Stimulated activated effector memory CD8-positive, alpha-beta T cell treated with anti-CD3 and anti-CD28 coated beads, Interleukin-12 subunit alpha, Interleukin-12 subunit beta, amount 100 ng/mL, for 72 hours (primary cell): ENCODE results near the gene CBL.
A peak's percentile ranks its signal among the peaks of the same experiment; 100 is the strongest.

Source experiments
- ATAC-seq: fragments of 150-1000 bp; cut with Tn5 transposase; 2 replicates; pipeline ENCODE4 v1.10.0; 2021
- DNase-seq, 2 donors: peaks; one replicate each; pipeline ENCODE4 v3.0.0; 2021 to 2022; ENCODE audit warnings: low spot score in 2 of 2
- H3K27ac Mint-ChIP-seq: one replicate; pipeline ENCODE4 v1.8.0; 2022; ENCODE audit warnings: mild to moderate bottlenecking, mixed read lengths
- H3K36me3 Mint-ChIP-seq: one replicate; pipeline ENCODE4 v1.8.0; 2022; ENCODE audit warnings: mild to moderate bottlenecking, mixed read lengths
- H3K4me1 Mint-ChIP-seq: one replicate; pipeline ENCODE4 v1.8.0; 2022; ENCODE audit warnings: mixed read lengths
- H3K4me3 Mint-ChIP-seq: one replicate; pipeline ENCODE4 v1.8.0; 2022; ENCODE audit warnings: mild to moderate bottlenecking, mixed read lengths
- H3K9me3 Mint-ChIP-seq: one replicate; pipeline ENCODE4 v1.8.0; 2022; ENCODE audit warnings: mixed read lengths

The CBL gene

DNA sequence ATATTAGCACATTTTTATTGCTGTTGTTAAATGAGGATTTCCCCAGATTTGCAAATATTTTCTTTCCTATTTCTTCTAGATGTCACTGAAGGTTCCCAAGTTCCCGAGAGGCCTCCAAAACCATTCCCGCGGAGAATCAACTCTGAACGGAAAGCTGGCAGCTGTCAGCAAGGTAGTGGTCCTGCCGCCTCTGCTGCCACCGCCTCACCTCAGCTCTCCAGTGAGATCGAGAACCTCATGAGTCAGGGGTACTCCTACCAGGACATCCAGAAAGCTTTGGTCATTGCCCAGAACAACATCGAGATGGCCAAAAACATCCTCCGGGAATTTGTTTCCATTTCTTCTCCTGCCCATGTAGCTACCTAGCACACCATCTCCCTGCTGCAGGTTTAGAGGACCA lies 93.3 kb downstream of the CBL start:
- H3K27ac Mint-ChIP-seq, result no peak overlapping the region
- ATAC-seq (no peak), DNase-seq (no peak)
- no peaks in the 10 kb centered on the region for H3K9me3 Mint-ChIP-seq
- H3K36me3 Mint-ChIP-seq, result peaks cover 95% of the 10 kb centered on the region
- H3K4me3 Mint-ChIP-seq, result no peak overlapping the region
- no peaks in the 10 kb centered on the region for H3K4me1 Mint-ChIP-seq

DNA sequence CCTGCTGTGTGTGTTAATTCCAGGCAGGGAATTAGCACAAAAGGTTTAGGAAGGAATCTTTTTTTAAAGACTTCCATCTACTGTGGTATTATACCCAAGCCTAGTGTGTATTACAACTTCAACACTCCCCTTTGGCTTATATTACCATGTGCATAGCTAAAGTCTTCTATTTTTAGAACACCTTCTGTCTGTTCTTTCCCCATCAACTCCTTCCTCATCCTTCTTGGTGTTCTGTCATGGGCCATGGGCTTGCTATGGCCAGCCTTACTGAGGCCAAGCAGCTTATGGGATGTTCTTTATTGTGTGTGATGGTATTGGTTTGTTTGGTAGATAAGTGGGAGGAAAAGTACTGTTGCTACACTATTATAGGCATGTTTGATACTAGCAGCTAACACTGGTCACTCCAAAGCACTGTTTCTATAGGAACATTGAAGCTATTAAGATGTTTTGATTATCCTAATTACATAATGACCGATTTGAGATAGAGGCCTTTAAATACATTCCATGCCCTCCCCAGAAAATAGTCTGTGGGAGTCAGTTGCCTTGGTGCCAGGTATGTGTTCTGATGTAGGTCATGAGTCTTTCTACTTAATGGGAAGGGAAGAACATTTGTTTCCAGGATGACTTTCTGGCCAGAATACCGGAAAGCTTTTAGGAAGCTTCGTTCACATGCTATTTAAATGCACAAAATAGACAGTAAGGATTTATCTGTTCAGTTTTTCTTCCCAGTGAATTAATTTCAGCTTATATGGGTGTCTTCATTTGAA lies 94.2 kb downstream of the CBL start:
- no peaks in the 10 kb centered on the region for H3K9me3 Mint-ChIP-seq
- peaks cover 5% of the 10 kb centered on the region for H3K4me1 Mint-ChIP-seq
- H3K4me3 Mint-ChIP-seq, result no peak overlapping the region
- H3K27ac Mint-ChIP-seq, result no peak overlapping the region
- peaks cover 92% of the 10 kb centered on the region for H3K36me3 Mint-ChIP-seq
- no peak for DNase-seq
- no peak for ATAC-seq

DNA sequence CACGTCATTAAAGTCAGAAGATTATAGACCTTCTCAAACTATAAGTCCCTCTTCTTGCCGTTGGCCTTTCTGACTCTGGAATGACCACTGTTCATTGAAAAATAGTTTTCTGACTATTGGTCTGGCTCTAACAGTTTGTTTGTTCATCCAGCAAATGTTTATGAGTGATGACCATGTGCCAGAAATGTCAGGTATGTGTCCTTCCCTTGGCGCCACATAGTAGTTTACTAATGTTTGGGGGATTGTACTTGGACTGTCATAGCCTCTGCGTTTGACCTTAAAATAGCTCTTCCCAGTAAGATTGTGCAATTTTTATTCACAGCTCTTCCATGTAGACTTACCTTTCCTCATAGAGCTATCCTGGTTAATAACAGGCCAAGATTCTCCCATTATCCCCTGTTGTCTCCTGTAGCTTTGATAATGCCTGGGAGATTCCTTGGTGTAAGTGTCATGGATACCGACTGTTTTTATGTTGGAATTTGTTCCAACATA lies 97.1 kb downstream of the CBL start:
- DNase-seq, result no peak
- Mint-ChIP-seq H3K9me3 (no peaks in the 10 kb centered on the region), H3K27ac (no peak overlapping the region), H3K4me1 (peaks cover 18% of the 10 kb centered on the region), H3K4me3 (no peak overlapping the region), H3K36me3 (peaks cover 73% of the 10 kb centered on the region)
- ATAC-seq, result no peak

DNA sequence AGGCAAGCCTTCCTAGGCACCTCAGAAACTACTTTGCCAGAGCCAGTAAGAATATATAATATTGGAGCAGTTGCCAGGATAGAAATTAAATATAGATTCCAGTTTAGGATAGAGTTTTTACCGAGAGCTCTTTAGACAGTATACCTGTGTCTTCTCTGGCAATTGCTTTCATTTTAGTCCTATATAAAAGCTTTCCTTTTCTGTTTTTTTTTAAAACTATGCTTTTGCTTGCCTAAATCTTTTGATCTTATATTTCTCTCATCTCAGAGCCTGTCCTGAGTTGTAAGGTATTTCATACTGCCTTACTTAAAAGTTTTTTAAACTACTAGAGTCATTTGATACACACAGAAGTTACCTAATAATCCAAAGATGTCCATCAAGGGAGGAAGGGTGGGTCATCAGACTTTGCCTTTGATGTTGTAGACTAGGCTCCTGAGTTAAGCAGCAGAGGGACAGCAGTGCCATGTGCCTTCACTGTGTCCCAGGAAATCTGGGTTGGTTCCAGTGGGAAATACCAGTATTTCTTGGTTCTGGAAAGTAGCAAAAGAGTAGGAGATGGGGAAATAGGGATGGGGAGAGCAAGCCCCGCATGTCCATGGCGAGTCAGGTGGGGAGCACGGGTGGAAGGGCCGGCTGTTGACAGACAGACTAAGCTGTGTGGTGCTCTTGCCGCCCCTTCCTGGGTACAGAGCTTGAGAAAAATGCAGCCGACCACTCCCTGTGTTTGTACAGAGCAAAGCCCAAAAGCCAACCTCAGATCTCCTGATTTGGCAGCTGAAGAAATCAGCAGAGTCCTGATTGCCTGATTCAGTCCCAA lies 99.6 kb downstream of the CBL start:
- peaks cover 18% of the 10 kb centered on the region for H3K4me1 Mint-ChIP-seq
- no peak overlapping the region for H3K4me3 Mint-ChIP-seq
- ATAC-seq (no peak), DNase-seq (no peak)
- peak overlapping the region; percentile 56 for H3K27ac Mint-ChIP-seq
- no peaks in the 10 kb centered on the region for H3K9me3 Mint-ChIP-seq
- peaks cover 58% of the 10 kb centered on the region for H3K36me3 Mint-ChIP-seq

DNA sequence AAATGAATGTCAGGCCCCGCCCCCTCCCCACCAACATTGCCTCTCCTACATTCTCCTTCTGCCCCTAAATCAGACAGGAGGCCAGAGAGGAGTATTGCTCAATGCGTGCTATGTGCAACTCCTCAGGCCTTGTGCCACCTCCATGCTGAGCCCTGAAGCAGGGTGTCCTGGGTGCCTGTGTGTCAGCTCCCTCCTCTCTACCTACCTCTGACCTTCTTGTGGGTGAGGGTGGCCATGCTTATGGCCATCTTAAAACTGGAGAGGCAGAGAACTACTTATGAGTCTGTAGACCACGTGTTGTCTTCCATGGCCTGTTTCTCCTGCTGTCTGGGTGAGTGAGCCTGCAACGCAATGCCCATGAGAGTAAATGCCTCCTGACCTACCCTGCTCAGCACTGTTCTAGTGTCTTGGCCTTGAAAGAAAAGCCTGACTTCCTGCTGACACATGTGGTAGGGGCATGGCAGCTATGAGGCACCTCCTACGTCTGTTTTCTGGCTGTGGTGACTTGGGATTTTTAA lies 100.3 kb downstream of the CBL start:
- DNase-seq, result no peak
- H3K4me1 Mint-ChIP-seq, result peaks cover 18% of the 10 kb centered on the region
- ATAC-seq, result peak; percentile 85
- no peak overlapping the region for H3K4me3 Mint-ChIP-seq
- no peaks in the 10 kb centered on the region for H3K9me3 Mint-ChIP-seq
- H3K27ac Mint-ChIP-seq, result peak overlapping the region; percentile 51
- peaks cover 56% of the 10 kb centered on the region for H3K36me3 Mint-ChIP-seq

DNA sequence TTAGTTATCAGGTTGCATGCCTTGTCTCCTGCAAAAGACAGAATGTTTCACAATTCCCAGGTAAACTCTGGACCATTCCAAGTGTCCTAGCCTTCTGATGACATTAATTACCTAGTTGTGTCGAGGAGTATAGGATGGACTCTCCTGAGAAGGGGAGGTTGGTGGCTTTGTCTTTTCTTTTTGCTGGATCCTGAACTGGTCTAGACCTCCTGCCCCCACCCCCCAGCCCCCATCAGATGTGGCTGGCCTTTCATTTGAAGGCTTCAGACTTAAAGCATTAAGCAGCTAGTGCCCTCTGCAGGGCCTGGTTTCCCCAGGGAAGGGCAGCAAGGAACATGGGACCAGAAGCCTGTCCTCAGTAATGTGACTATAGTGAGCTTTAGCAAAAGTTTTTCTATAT lies 101.1 kb downstream of the CBL start:
- H3K4me1 Mint-ChIP-seq, result peaks cover 18% of the 10 kb centered on the region

DNA sequence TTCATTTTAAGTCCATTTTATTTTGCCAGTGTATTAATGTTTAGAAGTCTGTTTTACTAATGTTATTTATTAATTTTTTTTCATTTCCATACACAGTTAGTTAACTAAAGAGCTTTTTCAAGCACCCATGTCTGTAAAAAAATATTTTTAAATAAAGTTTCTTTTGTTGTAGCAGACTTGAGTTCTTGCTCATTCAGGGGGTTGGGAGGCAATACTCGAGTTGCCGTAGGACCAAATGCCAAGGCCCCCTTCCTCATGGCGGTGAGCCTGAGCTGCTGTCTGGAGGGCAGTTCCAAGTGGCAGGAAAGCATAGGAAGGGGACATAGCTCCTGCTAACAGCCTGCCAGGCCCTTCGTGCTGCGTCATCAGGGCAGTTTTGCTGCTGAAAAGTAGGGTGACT lies 101.8 kb downstream of the CBL start:
- Mint-ChIP-seq H3K36me3 (peaks cover 46% of the 10 kb centered on the region), H3K4me1 (peaks cover 18% of the 10 kb centered on the region), H3K9me3 (no peaks in the 10 kb centered on the region), H3K4me3 (no peak overlapping the region), H3K27ac (no peak overlapping the region)
- DNase-seq (no peak), ATAC-seq (no peak)

More for the DNA sequence above, 101.1 kb downstream of the CBL start:
- no peak overlapping the region for H3K27ac Mint-ChIP-seq
- H3K36me3 Mint-ChIP-seq, result peaks cover 49% of the 10 kb centered on the region
- no peak overlapping the region for H3K4me3 Mint-ChIP-seq
- H3K9me3 Mint-ChIP-seq, result no peaks in the 10 kb centered on the region
- no peak for DNase-seq
- no peak for ATAC-seq

DNA sequence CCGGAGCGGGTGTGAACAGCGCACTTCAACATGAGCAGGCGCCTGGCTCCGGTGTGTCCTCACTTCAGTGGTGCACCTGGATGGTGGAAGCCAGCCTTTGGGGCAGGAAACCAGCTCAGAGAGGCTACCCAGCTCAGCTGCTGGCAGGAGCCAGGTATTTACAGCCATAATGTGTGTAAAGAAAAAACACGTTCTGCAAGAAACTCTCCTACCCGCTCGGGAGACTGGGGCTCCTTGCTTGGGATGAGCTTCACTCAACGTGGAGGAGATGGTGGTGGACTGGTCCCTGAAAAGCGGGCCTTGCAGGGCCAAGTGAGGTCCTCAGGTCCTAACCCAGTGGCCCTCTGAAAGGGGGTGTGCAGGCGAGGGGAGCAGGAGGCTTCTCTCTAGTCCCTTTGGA lies 103.3 kb downstream of the CBL start:
- no peaks in the 10 kb centered on the region for H3K9me3 Mint-ChIP-seq
- peaks cover 31% of the 10 kb centered on the region for H3K36me3 Mint-ChIP-seq
- DNase-seq, result no peak
- ATAC-seq, result no peak
- peak overlapping the region; percentile 57 for H3K27ac Mint-ChIP-seq
- peaks cover 18% of the 10 kb centered on the region for H3K4me1 Mint-ChIP-seq
- no peak overlapping the region for H3K4me3 Mint-ChIP-seq

DNA sequence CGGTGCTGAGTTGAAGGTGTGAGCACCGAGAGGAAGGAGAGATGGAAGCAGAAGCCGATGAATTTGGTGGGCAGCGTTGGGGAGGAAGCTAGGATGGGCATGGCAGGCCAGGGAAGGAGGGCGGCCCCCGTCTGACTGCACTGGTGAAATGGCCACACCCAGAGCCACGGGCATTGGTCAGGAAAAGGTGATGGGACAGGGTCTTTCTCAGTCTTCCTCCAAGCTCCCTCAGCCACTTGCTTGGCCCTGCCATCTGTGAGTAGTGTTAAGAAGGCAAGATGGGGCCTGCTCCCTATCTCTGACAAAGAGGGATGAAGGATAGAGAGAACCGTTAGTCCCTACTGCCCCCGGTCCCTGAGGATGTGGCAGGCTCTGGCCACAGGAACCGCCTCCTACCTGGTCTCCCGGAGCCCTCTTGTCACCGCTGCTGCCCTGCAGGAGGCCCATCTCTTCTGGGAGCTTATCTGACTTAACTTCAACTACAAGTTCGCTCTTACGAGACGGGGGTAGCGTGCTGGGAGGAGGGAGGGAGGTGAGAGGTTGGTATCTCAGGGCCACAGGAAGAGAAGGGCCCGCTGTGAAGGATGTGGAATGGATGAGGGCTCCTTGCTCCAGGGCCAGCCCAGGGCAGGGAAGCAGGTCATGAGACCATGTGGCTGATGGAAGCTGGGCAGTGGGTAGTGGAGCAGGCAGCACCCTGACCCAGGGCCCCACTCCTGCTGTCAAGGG lies 104.0 kb downstream of the CBL start:
- Mint-ChIP-seq H3K9me3 (no peaks in the 10 kb centered on the region), H3K36me3 (peaks cover 24% of the 10 kb centered on the region), H3K27ac (peak overlapping the region; percentile 57), H3K4me3 (no peak overlapping the region), H3K4me1 (peaks cover 21% of the 10 kb centered on the region)
- ATAC-seq (no peak), DNase-seq (no peak)

DNA sequence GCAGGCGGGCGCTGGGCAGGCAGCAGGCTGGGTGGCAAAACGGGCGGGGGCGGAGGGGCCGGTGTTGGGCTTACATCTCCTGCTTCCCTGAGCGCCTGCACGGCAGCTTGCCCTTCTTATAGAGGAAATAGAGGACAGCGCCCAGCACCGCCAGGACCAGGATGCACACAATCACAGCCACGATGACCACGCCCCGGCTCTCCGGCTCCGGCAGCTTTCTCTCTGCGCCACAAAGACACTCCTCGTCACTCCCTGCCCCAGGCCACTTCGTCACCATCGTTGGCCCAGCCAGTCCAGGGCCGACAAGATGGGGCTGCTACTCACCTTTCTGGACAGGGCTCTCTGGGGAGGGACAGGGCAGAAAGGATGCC lies 104.5 kb downstream of the CBL start:
- Mint-ChIP-seq H3K36me3 (peaks cover 24% of the 10 kb centered on the region), H3K4me1 (peaks cover 22% of the 10 kb centered on the region), H3K9me3 (no peaks in the 10 kb centered on the region), H3K4me3 (no peak overlapping the region), H3K27ac (no peak overlapping the region)
- ATAC-seq (no peak), DNase-seq (no peak)

DNA sequence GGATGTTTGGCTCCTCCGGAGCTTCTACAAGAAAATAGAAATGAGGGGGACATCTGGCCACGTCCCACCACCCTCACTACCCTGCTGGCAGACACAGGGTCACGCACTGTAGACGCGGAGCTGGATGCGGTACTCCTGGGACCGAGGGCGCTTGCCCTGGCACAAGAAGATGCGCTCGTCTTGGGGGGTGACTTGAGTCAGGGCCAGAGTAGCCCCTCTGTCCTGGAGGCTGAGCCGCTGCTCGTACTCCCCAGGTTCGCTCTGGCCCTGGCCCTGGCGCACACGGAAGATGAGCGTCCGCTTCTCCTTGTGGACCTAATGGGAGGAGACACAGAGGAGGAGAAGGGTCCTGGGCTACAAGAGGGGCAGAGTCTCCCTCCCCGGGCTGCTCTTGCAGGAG lies 108.6 kb downstream of the CBL start:
- Mint-ChIP-seq H3K4me3 (peak overlapping the region; percentile 77), H3K27ac (no peak overlapping the region), H3K4me1 (peaks cover 32% of the 10 kb centered on the region), H3K36me3 (peaks cover 16% of the 10 kb centered on the region), H3K9me3 (no peaks in the 10 kb centered on the region)
- no peak for ATAC-seq
- DNase-seq, result no peak

DNA sequence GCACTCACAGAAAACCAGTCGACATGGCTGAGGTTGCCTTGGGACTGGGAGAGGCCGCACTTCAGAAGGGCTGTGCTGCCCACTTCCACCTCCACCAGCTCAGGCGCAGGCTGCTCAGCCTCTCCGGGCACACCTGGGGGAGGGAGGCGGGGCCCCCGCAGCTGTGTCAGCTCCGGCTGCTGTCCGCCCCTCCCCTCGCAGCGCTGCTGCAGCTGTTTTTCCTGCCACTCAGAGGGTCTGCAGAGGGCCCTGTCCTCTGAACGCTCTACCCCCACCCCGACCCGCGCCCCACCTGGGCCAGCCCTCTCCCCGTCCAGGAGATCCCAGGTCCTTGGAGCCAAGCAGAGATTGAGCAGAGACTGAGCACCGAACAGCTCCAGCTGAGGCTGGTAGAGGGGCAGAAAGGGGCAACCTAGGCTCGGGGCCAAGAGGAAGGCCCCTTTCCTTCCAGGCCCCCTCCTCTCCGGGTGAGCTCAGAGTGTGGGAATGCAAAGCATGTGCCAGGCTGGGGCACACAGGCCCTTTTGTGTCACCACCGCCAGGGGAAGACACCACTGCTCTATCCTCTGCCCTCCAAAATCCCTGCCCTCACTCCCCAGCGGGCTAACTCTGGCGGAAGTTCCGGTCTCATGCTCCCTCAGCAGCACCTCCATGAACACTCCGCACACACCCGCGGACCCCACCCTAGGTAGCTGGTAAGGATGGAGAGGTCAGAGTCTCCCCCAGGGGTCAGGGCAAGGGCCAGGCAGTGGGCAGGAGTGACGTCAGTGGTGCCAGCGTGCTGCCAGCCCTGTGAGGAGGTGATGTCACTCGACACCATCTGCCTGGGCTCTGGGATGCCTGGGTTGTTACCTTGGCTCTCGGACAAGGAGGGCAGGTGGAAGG lies 109.2 kb downstream of the CBL start:
- Mint-ChIP-seq H3K4me3 (peak overlapping the region; percentile 77), H3K4me1 (peaks cover 35% of the 10 kb centered on the region), H3K27ac (peak overlapping the region; percentile 73), H3K36me3 (peaks cover 16% of the 10 kb centered on the region), H3K9me3 (no peaks in the 10 kb centered on the region)
- DNase-seq, result no peak
- peak; percentile 62 for ATAC-seq

DNA sequence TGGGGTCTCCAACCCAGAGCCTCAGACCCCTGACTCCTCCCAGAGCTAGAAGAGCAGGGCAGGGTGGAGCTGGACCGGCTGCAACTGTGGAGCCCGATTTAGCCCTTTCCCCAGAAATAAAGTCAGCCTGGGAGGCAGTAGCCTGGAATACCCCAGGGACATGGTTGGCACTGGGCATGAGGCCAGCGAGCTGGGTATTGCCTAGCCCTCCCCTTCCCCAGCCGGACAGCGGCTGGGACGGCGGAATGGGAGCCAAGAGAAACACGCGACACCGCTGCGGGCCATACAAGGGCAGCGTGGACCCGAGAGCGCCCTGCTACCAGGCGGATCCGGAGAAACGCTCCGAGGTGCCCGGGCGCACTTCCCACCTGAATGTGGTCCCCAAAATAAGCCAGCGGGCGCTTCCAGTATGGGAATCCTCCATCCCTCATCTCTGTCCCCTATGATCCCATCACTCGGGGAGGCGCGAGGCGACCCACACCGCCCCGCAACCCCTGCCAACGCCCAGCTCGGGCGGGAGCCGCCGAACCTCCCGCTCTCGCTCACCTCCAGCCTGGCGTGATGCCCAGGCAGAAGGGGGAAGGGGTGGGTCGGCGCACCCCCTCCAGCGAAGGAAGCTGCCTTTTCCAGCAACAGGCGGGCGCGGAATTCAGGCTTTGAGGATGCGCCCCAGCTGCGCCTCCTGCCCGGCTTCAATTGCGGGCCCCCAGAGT lies 110.0 kb downstream of the CBL start:
- Mint-ChIP-seq H3K27ac (peak overlapping the region; percentile 73), H3K4me3 (peak overlapping the region; percentile 77), H3K4me1 (peaks cover 36% of the 10 kb centered on the region), H3K36me3 (peaks cover 11% of the 10 kb centered on the region), H3K9me3 (no peaks in the 10 kb centered on the region)
- DNase-seq, result no peak
- no peak for ATAC-seq
